Gastrocnemius medialis (tissue), 4 donors: ENCODE data around the gene FNDC10. TPM values are rescaled to one million over a fixed set of nuclear protein-coding genes. Genes with fewer than 3 reads are reported as not detected.

ENCODE experiments used
- ATAC-seq, 2 donors: fragments of 150-250 bp; one replicate each; pipeline ENCODE4 v1.9.1; 2016
- DNase-seq, 2 donors: peaks; one replicate each; pipeline ENCODE4 v3.0.0-alpha.2; 2019
- H3K27ac ChIP-seq, 4 donors: fragments of 200-600 bp; sonication (generic); 1 replicate in 1 of 4; 2 replicates in 3 of 4; pipeline ENCODE4 v1.5.1; 2016 to 2018; ENCODE audit warnings: mild to moderate bottlenecking in 2 of 4, moderate library complexity in 1 of 4
- H3K27me3 ChIP-seq, 3 donors: fragments of 200-600 bp; sonication (generic) in 2 of 3; 1 replicate in 1 of 3; 2 replicates in 2 of 3; pipeline versions ENCODE4 v1.5.1 to v1.6.0; 2016 to 2019; ENCODE audit warnings: mild to moderate bottlenecking in 1 of 3, moderate library complexity in 1 of 3
- H3K36me3 ChIP-seq, 2 donors: fragments of 200-600 bp; sonication (generic) in 1 of 2; one replicate each; pipeline ENCODE4 v1.5.1; 2017 to 2018
- H3K4me1 ChIP-seq, 2 donors: fragments of 200-600 bp; sonication (generic) in 1 of 2; one replicate each; pipeline ENCODE4 v1.5.1; 2016 to 2017; ENCODE audit warnings: mild to moderate bottlenecking in 2 of 2
- H3K4me3 ChIP-seq, 4 donors: fragments of 200-600 bp; sonication (generic) in 3 of 4; 1 replicate in 1 of 4; 2 replicates in 3 of 4; pipeline ENCODE4 v1.5.1; 2016 to 2019; ENCODE audit warnings: mild to moderate bottlenecking in 2 of 4
- H3K9me3 ChIP-seq, 3 donors: fragments of 200-600 bp; sonication (generic) in 2 of 3; 1 replicate in 1 of 3; 2 replicates in 2 of 3; pipeline ENCODE4 v1.5.1; 2016 to 2019
- POLR2A ChIP-seq, 2 donors: fragments of 450-650 bp; IDR thresholded peaks; one replicate each; pipeline ENCODE4 v1.6.1; 2017; ENCODE audit warnings: antibody characterized with exemption in 2 of 2, mild to moderate bottlenecking in 2 of 2, moderate library complexity in 2 of 2
- in situ Hi-C, 4 donors: fragments of 200-750 bp; cut with MboI; loops; one replicate each; pipeline versions ENCODE4 v1.15.0 to v1.8.0; 2017; ENCODE audit warnings: low sequenced_read_pairs in 4 of 4
- intact Hi-C: fragments of 100-400 bp; cut with DNase I; formaldehyde crosslinking; loops from one replicate; pipeline ENCODE4 v1.15.1; 2023; ENCODE audit warnings: low total_unique reads
- total RNA-seq, 4 donors: library from RNA; depleted of rRNA; stranded (reverse); fragments of >200 nt; gene quantifications; one replicate each; pipeline versions ENCODE4 v1.1.0 to v1.2.3, GENCODE V29; 2016
- TF ChIP-seq, protein P1 (sequence below), 5 experiments: fragments of 450-650 bp in 3 of 5; fragments of 200-600 bp in 2 of 5; sonication (generic) in 2 of 5; IDR thresholded peaks in 4 of 5; conservative IDR thresholded peaks in 1 of 5; 1 replicate in 4 of 5; 2 replicates in 1 of 5; pipeline ENCODE4 v1.5.1; 2016 to 2019; ENCODE audit warnings: antibody characterized with exemption in 5 of 5, mild to moderate bottlenecking in 3 of 5, moderate library complexity in 3 of 5

The FNDC10 gene
- total RNA-seq, 4 donors from 2014 or later = 0.20 to 1.3 (median 0.94) TPM; not detected in 1

DNA sequence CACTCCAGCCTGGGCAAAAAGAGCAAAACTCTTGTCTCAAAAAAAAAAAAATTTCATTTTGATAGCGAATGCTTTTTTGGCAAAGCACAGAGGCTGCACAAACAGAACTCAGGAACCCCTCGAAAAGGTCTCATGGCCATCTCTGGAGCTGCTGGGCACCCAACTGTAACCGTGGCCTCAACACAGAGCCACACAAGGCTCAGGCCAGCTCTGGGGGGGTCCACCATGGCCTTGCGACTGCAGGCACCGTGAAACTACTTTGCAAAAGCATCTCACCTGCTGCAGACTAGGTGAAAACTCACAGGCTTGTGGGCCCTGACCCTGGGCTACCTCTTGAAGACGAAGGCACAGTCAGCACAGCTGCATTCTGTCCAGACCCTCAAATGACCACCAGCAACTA is 43.4 kb downstream of the FNDC10 start:
- TF ChIP-seq POLR2A (IDR thresholded peaks at IDR 0.05) = no peak
- TF ChIP-seq, protein P1, sequence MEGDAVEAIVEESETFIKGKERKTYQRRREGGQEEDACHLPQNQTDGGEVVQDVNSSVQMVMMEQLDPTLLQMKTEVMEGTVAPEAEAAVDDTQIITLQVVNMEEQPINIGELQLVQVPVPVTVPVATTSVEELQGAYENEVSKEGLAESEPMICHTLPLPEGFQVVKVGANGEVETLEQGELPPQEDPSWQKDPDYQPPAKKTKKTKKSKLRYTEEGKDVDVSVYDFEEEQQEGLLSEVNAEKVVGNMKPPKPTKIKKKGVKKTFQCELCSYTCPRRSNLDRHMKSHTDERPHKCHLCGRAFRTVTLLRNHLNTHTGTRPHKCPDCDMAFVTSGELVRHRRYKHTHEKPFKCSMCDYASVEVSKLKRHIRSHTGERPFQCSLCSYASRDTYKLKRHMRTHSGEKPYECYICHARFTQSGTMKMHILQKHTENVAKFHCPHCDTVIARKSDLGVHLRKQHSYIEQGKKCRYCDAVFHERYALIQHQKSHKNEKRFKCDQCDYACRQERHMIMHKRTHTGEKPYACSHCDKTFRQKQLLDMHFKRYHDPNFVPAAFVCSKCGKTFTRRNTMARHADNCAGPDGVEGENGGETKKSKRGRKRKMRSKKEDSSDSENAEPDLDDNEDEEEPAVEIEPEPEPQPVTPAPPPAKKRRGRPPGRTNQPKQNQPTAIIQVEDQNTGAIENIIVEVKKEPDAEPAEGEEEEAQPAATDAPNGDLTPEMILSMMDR (IDR thresholded peaks at IDR 0.05 in 4 of 5, conservative IDR thresholded peaks at IDR 0.05 in 1 of 5) = no peak
- intact Hi-C loops = no loop called here
- H3K9me3 ChIP-seq = no peaks in the 10 kb centered on the region
- H3K4me3 ChIP-seq = no peak overlapping the region
- ATAC-seq (no peak), DNase-seq (no peak)
- H3K27me3 ChIP-seq = no peaks in the 10 kb centered on the region
- peaks cover 28 to 39% of the 10 kb centered on the region in 2 donors for H3K4me1 ChIP-seq
- peaks cover 0 to 15% of the 10 kb centered on the region in 2 donors for H3K36me3 ChIP-seq
- in situ Hi-C loops = no loop called here
- peak overlapping the region in 2 of 4 donors; percentile 80 to 90 for H3K27ac ChIP-seq

DNA sequence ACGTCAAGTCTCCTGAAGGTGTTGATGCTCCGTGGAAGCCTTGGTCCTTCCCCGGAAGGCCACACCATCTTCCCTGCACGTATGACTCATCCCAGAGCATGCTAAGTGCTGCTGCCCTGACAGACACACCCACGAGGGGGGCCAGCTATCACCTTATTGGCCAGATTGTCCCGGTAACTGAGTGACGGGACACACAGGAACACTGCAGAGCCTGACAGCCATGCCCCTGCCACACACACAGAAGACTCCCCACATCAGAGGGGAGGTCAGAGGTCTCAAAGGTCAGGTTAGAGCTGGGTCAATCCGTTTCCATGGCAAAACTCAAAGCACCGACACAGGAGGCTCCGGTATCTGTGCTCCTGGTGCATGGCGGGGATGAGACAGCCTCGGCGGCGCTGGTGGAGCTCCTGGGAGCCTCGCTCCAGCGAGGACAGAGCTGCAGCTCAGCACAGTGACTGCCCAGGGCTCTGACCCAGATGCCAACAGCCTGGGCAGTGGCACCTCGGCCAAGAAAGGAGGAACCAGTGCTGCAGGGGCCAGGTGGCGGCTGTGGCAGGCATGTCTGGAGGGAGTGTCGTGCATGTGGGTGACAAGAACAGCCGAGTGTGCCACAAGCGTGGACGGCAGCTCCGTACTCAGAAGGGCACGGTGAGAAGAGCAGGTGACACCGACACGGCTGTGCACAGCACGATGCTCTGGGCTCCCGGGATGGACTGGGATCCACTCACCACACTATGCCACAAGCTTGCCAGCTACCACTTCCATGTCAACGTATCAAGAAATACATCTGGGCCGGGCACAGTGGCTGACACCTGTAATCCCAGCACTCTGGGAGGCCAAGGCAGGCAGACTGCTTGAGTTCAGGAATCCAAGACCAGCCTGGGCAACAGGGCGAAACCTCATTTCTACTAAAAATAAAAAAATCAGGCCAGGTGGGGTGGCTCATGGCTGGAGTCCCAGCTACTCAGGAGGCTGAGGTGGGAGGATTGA is 44.7 kb downstream of the FNDC10 start:
- peak; percentile 67 to 68 for ATAC-seq
- H3K4me3 ChIP-seq = no peak overlapping the region

DNA sequence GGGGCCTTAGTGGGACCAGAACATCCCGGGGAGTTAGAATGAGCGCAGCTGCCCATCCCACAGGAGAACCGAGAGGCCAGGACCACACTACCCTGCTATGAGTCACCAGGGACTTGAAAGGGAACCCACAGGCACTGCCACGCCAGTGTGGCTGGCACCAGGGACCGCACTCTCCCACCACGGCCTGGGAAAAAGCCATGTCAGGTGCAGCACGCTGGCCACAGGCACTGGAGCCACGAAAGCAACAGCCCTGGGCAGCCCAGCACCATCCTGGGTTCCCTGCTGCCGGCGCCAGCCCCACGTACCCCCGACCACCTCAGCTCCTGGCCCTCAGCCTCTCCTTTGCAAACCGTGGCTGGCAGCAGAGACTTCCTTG is 45.4 kb downstream of the FNDC10 start:
- intact Hi-C loops (no loop called here), in situ Hi-C loops (no loop called here)
- Histone ChIP-seq H3K27me3 (no peaks in the 10 kb centered on the region), H3K4me3 (no peak overlapping the region), H3K9me3 (no peaks in the 10 kb centered on the region), H3K4me1 (peaks cover 41 to 53% of the 10 kb centered on the region in 2 donors), H3K27ac (peak overlapping the region; percentile 75 to 90 (median 82)), H3K36me3 (no peaks in the 10 kb centered on the region)
- no peak for TF ChIP-seq POLR2A (IDR thresholded peaks at IDR 0.05)
- TF ChIP-seq, protein P1 (IDR thresholded peaks at IDR 0.05 in 4 of 5, conservative IDR thresholded peaks at IDR 0.05 in 1 of 5) = no peak
- ATAC-seq (peak; percentile 17 to 39), DNase-seq (peak in 1 of 2 donors; percentile 58)

More for the DNA sequence above, 44.7 kb downstream of the FNDC10 start:
- Histone ChIP-seq H3K36me3 (peaks cover 0 to 2% of the 10 kb centered on the region in 2 donors), H3K27ac (peak overlapping the region; percentile 75 to 90 (median 82)), H3K4me1 (peaks cover 41 to 51% of the 10 kb centered on the region in 2 donors), H3K9me3 (no peaks in the 10 kb centered on the region), H3K27me3 (no peaks in the 10 kb centered on the region)
- in situ Hi-C loops (no loop called here), intact Hi-C loops (no loop called here)
- DNase-seq = peak; percentile 71 to 81
- TF ChIP-seq, protein P1 (IDR thresholded peaks at IDR 0.05 in 4 of 5, conservative IDR thresholded peaks at IDR 0.05 in 1 of 5) = no peak
- TF ChIP-seq POLR2A (IDR thresholded peaks at IDR 0.05) = peak in 1 of 2 donors; percentile 15

DNA sequence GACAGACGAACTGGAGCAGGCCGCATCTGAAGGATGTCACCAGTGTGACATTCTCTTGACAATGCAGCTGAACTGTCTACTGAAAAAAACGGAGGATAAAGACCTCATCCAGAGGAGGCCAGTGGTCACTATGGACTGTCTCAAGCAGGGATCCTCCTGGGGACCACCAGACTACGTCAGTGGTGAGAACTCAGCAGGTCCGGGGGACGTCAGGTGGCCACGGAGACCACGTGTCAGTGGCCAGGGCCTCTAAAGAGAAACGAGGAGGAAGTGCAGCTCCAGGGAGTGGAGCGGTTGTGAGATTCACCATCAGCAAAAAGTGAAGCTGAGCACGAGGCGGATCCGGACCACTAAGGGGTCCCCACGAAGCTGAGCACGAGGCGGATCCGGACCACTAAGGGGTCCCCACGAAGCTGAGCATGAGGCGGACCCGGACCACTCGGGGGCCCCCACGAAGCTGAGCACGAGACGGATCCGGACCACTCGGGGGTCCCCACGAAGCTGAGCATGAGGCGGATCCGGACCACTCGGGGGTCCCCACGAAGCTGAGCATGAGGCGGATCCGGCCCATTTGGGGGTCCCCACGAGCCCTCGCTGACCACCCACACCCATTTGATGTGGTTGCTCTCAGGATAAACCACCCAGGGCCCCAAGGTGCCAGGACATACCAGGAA is 46.0 kb downstream of the FNDC10 start:
- intact Hi-C loops = no loop called here
- Histone ChIP-seq H3K27me3 (no peaks in the 10 kb centered on the region), H3K27ac (peak overlapping the region; percentile 75 to 90 (median 82)), H3K4me3 (no peak overlapping the region), H3K9me3 (no peaks in the 10 kb centered on the region), H3K36me3 (no peaks in the 10 kb centered on the region), H3K4me1 (peaks cover 41 to 53% of the 10 kb centered on the region in 2 donors)
- in situ Hi-C loops = no loop called here
- DNase-seq (no peak), ATAC-seq (no peak)
- TF ChIP-seq, protein P1 (IDR thresholded peaks at IDR 0.05 in 4 of 5, conservative IDR thresholded peaks at IDR 0.05 in 1 of 5) = no peak
- TF ChIP-seq POLR2A (IDR thresholded peaks at IDR 0.05) = no peak
